IMR-90 (cell line): ENCODE measurements around the gene HECW1. TPM values are rescaled to one million over a fixed set of nuclear protein-coding genes. Genes with fewer than 3 reads are reported as not detected.

Experiments used
- ATAC-seq: fragments of 200-7000 bp; cut with Tn5 transposase; 2 replicates; pipeline ENCODE4 v1.9.1; 2020; ENCODE audit warnings: low read depth, mild to moderate bottlenecking, moderate library complexity
- BruUV-seq: library from RNA; stranded (reverse); fragments of 400-500 nt; replicated peaks from 2 replicates; lab custom pipeline; 2021; lab: Mats Ljungman, UMichigan
- CTCF ChIA-PET: fragments of 300-600 bp; formaldehyde crosslinking; extraction: SDS; loops from one replicate; lab custom pipeline; 2021; ENCODE audit warnings: antibody characterized with exemption; lab: Yijun Ruan, JAX
- POLR2A ChIA-PET: fragments of 300-600 bp; sonication (Branson Sonifier 250); formaldehyde crosslinking; loops from one replicate; lab custom pipeline; 2022; ENCODE audit warnings: antibody characterized with exemption; ENCODE audit not compliant: unreplicated experiment; lab: Charles Lee
- DNase-seq: peaks from one replicate; pipeline ENCODE4 v3.0.0; 2013
- H2AFZ ChIP-seq: replicated peaks from 2 replicates; pipeline ENCODE3; 2013; ENCODE audit warnings: low read length, mild to moderate bottlenecking; ENCODE audit not compliant: poor library complexity
- H2AK5ac ChIP-seq: 2 replicates; pipeline ENCODE4 v1.6.1; 2013; ENCODE audit warnings: low read depth, low read length, inconsistent platforms
- H2AK9ac ChIP-seq: replicated peaks from 2 replicates; pipeline ENCODE3; 2013; ENCODE audit warnings: mild to moderate bottlenecking, low read depth, low read length, moderate library complexity; ENCODE audit not compliant: poor library complexity
- H2BK120ac ChIP-seq: 2 replicates; pipeline ENCODE4 v1.6.1; 2013; ENCODE audit warnings: low read depth, low read length, inconsistent platforms
- H2BK15ac ChIP-seq: 3 replicates; pipeline ENCODE4 v1.6.1; 2013; ENCODE audit warnings: low read depth, low read length, inconsistent platforms
- H2BK20ac ChIP-seq: 2 replicates; pipeline ENCODE4 v1.6.1; 2013; ENCODE audit warnings: low read depth, mild to moderate bottlenecking, inconsistent platforms, low read length, moderate library complexity
- H2BK5ac ChIP-seq: 2 replicates; pipeline ENCODE4 v1.6.1; 2013; ENCODE audit warnings: mild to moderate bottlenecking, low read depth, low read length, inconsistent platforms; ENCODE audit not compliant: poor library complexity, severe bottlenecking
- H3K14ac ChIP-seq: replicated peaks from 2 replicates; pipeline ENCODE4 v1.6.1; 2013; ENCODE audit warnings: low read depth, low read length, inconsistent platforms
- H3K18ac ChIP-seq: 2 replicates; pipeline ENCODE4 v1.6.1; 2013; ENCODE audit warnings: low read depth, low read length, control low read depth
- H3K23ac ChIP-seq: 2 replicates; pipeline ENCODE4 v1.6.1; 2013; ENCODE audit warnings: low read depth, low read length, inconsistent platforms
- H3K27ac ChIP-seq: 2 replicates; pipeline ENCODE4 v1.5.1; 2013; ENCODE audit warnings: mild to moderate bottlenecking, control low read depth, low read length; ENCODE audit not compliant: insufficient read depth
- H3K27me3 ChIP-seq: 2 replicates; pipeline ENCODE4 v1.6.1; 2013; ENCODE audit warnings: low read length; ENCODE audit not compliant: control insufficient read depth, insufficient read depth
- H3K36me3 ChIP-seq: 2 replicates; pipeline ENCODE4 v1.6.1; 2013; ENCODE audit warnings: low read length, mixed read lengths; ENCODE audit not compliant: control insufficient read depth, insufficient read depth
- H3K4ac ChIP-seq: 2 replicates; pipeline ENCODE4 v1.6.1; 2013; ENCODE audit warnings: low read depth, low read length, inconsistent platforms
- H3K4me1 ChIP-seq: 2 replicates; pipeline ENCODE4 v1.6.1; 2013; ENCODE audit warnings: low read length, mixed read lengths; ENCODE audit not compliant: control insufficient read depth, insufficient read depth
- H3K4me2 ChIP-seq: 2 replicates; pipeline ENCODE4 v1.6.1; 2013; ENCODE audit warnings: low read depth, mild to moderate bottlenecking, control low read depth, low read length, moderate library complexity
- H3K4me3 ChIP-seq: 2 replicates; pipeline ENCODE4 v1.5.1; 2013; ENCODE audit warnings: low read depth, mild to moderate bottlenecking, control low read depth, low read length, moderate library complexity; ENCODE audit not compliant: insufficient read depth
- H3K56ac ChIP-seq: 2 replicates; pipeline ENCODE4 v1.6.1; 2013; ENCODE audit warnings: low read length, inconsistent platforms; ENCODE audit not compliant: insufficient read depth; ENCODE audit errors: extremely low read depth
- H3K79me1 ChIP-seq, 2 experiments: 2 replicates each; pipeline ENCODE4 v1.6.1; 2013; ENCODE audit warnings: low read length in 2 of 2, inconsistent platforms in 1 of 2, low read depth in 1 of 2
- H3K9ac ChIP-seq: 2 replicates; pipeline ENCODE4 v1.6.1; 2013; ENCODE audit warnings: low read depth, low read length, control low read depth
- H3K9me1 ChIP-seq: 2 replicates; pipeline ENCODE4 v1.6.1; 2013; ENCODE audit warnings: low read length, inconsistent platforms; ENCODE audit not compliant: insufficient read depth
- H3K9me3 ChIP-seq: 2 replicates; pipeline ENCODE4 v1.6.1; 2013; ENCODE audit warnings: low read length; ENCODE audit not compliant: control insufficient read depth, insufficient read depth
- H4K20me1 ChIP-seq: 2 replicates; pipeline ENCODE4 v1.6.1; 2013; ENCODE audit warnings: low read length, inconsistent platforms; ENCODE audit not compliant: insufficient read depth
- H4K5ac ChIP-seq: 2 replicates; pipeline ENCODE4 v1.6.1; 2013; ENCODE audit warnings: mild to moderate bottlenecking, low read depth, low read length, control low read depth
- H4K8ac ChIP-seq, 2 experiments: 2 replicates each; pipeline ENCODE4 v1.6.1; 2013; ENCODE audit warnings: low read depth in 2 of 2, low read length in 2 of 2, control low read depth in 1 of 2, inconsistent platforms in 1 of 2
- H4K91ac ChIP-seq: 2 replicates; pipeline ENCODE4 v1.6.1; 2013; ENCODE audit warnings: low read depth, low read length, inconsistent platforms; ENCODE audit not compliant: insufficient read depth
- CHD1 ChIP-seq: IDR thresholded peaks from 2 replicates; pipeline ENCODE4 v1.6.1; 2012; ENCODE audit warnings: low read depth, low read length, improper control_type of control experiment
- FOS ChIP-seq: fragments of 150-350 bp; IDR thresholded peaks from 2 replicates; pipeline ENCODE4 v1.6.1; 2016; ENCODE audit warnings: low read depth, low read length
- MAFK ChIP-seq: IDR thresholded peaks from 2 replicates; pipeline ENCODE4 v1.6.1; 2012; ENCODE audit warnings: low read depth, low read length, improper control_type of control experiment
- MAZ ChIP-seq: IDR thresholded peaks from 2 replicates; pipeline ENCODE4 v1.6.1; 2012; ENCODE audit warnings: low read depth, mild to moderate bottlenecking, low read length, improper control_type of control experiment, moderate library complexity, borderline replicate concordance
- POLR2A ChIP-seq: IDR thresholded peaks from 2 replicates; pipeline ENCODE4 v1.6.1; 2012; ENCODE audit warnings: mild to moderate bottlenecking, low read depth, low read length
- RCOR1 ChIP-seq: IDR thresholded peaks from 2 replicates; pipeline ENCODE4 v1.6.1; 2012; ENCODE audit warnings: mild to moderate bottlenecking, low read length, improper control_type of control experiment; ENCODE audit not compliant: insufficient replicate concordance
- WGBS, 2 experiments: methylation state at CpG; one replicate each; pipeline versions ENCODE4 v1.1.5 to v1.1.7; 2013; ENCODE audit warnings: missing lambda C conversion rate in 2 of 2; ENCODE audit not compliant: insufficient read length in 1 of 2; ENCODE audit errors: extremely low coverage in 2 of 2; 5-methylcytosine and 5-hydroxymethylcytosine counted together
- dilution Hi-C: fragments of 300-500 bp; cut with HindIII; formaldehyde crosslinking; loops from one replicate; pipeline ENCODE4 v1.14.3; 2018; ENCODE audit warnings: low sequenced_read_pairs; ENCODE audit not compliant: unreplicated experiment
- in situ Hi-C: fragments of 300-500 bp; cut with MboI; formaldehyde crosslinking; loops from 3 replicates; pipeline ENCODE4 v1.14.3; 2019; ENCODE audit warnings: low sequenced_read_pairs, inconsistent platforms, mixed read lengths
- intact Hi-C: fragments of 100-400 bp; cut with micrococcal nuclease; formaldehyde crosslinking; loops from 2 replicates; pipeline ENCODE4 v1.10.0; 2022
- polyA plus RNA-seq, 3 experiments: library from polyadenylated mRNA; depleted of rRNA; stranded (reverse); fragments of >200 nt; gene quantifications; 2 replicates each; pipeline ENCODE4 v1.2.3, GENCODE V29; 2012; ENCODE audit warnings: low replicate concordance in 1 of 3
- total RNA-seq: library from RNA; depleted of rRNA; stranded (reverse); fragments of >200 nt; gene quantifications from 2 replicates; pipeline ENCODE4 v1.2.3, GENCODE V29; 2012

HECW1 gene
- total and polyA plus RNA-seq, 2 of the 4 experiments (the other 2 are of a cell fraction), result 0.56 to 1.3 TPM

GRCh38 chr7:43542716-43543115 is 430.3 kb downstream of the HECW1 start:
- Histone ChIP-seq H3K14ac (no peak overlapping the region), H3K27ac (no peak overlapping the region), H2BK15ac (no peak overlapping the region), H3K18ac (no peak overlapping the region), H3K27me3 (peaks cover 25% of the 10 kb centered on the region), H4K8ac (no peak overlapping the region), H2BK5ac (no peak overlapping the region), H3K9ac (no peak overlapping the region), H3K56ac (no peak overlapping the region), H3K4me1 (peaks cover 4% of the 10 kb centered on the region), H3K36me3 (no peaks in the 10 kb centered on the region), H3K4me3 (no peak overlapping the region), H3K9me3 (peaks cover 2% of the 10 kb centered on the region; the same call in 1 of the 2 replicates), H2BK20ac (no peak overlapping the region), H2AK5ac (no peak overlapping the region), H3K79me1 (no peaks in the 10 kb centered on the region), H4K91ac (no peak overlapping the region), H2BK120ac (no peak overlapping the region), H4K5ac (no peak overlapping the region), H3K4me2 (no peak overlapping the region), H3K23ac (no peak overlapping the region), H4K20me1 (no peaks in the 10 kb centered on the region; the same call in 1 of the 2 replicates), H2AK9ac (no peak overlapping the region), H3K4ac (no peak overlapping the region), H2AFZ (no peak overlapping the region), H3K9me1 (peaks cover 5% of the 10 kb centered on the region; the same call in 1 of the 2 replicates)
- no peak for DNase-seq
- BruUV-seq, result no TSS peak
- ATAC-seq, result no peak
- ChIA-PET POLR2A (no interaction called here), CTCF (no interaction called here)
- WGBS, 2 experiments, result no CpG with 5 or more reads among the region's 5 CpGs
- intact Hi-C loops, result no loop called here
- dilution Hi-C loops, result no loop called here
- in situ Hi-C loops, result no loop called here
- no peak for TF ChIP-seq RCOR1
- TF ChIP-seq CHD1, result no peak
- TF ChIP-seq POLR2A, result no peak
- no peak for TF ChIP-seq MAZ
- TF ChIP-seq FOS, result no peak
- TF ChIP-seq MAFK, result no peak
